ENCODE results near the gene SEPHS1.
"Not testable (repeated sequence)": the region's sequence is repeated elsewhere in the genome, so short reads cannot be mapped to it uniquely, and the experiment has no call there.

SEPHS1 gene, protein sequence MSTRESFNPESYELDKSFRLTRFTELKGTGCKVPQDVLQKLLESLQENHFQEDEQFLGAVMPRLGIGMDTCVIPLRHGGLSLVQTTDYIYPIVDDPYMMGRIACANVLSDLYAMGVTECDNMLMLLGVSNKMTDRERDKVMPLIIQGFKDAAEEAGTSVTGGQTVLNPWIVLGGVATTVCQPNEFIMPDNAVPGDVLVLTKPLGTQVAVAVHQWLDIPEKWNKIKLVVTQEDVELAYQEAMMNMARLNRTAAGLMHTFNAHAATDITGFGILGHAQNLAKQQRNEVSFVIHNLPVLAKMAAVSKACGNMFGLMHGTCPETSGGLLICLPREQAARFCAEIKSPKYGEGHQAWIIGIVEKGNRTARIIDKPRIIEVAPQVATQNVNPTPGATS

DNA sequence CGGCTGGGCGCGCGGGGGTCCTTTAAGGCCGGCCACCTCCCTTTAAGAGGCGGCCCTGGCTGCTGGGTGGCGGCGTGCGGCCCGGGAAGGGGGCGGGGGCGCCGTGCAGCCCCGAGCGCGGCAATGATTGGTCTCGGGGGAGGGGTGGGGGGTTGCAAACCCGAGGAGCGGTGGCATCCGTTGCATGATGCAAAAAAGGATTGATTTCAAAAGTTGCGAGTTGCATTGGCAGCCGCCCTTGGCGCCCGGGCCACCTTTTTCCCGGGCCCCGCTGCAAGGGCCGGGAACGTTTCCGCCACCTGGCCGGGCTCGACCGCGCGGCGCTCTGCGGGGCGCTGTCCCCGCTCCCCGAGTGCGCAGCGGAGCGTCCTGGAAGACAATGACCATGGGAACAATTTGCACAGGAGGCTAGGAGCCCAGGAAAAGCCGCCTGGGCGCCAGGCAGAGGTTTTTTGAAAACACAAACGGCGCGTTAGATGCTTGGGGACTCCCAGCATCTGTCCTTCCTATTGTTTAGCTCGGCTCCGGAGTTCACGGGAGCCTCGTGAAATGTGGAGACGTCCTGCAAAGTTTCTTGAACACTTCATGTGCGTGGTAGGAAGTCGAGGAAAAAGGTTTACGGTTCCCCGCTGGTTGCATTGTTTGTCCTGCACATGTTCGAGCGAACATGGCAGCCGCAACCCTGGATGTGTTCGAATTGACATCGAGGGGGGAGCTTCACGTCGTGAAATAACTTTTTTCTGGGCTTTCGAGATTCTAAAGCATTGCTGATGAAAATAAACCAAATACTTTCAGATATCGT, at the start of gene SEPHS1:
Gene SEPHS1 (minus strand): TSS at position 78 of the 802 bp plus-strand sequence. CDS start 3,343 bp downstream, outside the sequence.
- peak; percentile 78 for DNase-seq

DNA sequence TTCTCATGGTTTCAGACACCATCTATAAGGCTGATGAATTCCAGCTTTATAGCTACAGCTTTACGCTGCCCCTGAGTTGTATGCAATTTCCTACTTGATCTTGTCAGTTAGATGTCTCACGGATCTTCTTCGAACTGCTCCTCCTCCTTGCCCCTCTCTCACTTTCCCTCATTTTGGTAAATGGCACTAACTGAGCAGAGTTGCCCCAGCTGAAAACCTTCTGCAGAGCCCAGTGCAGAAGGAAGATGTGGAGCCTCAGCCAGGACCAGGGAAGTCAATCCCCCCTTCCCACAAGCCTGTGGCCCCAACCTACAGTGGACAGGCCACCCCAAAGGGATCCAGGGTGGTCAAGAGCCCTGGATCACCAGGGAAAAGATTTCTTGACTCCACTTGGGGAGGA, 49.0 kb upstream of the SEPHS1 start:
- DNase-seq: no peak

DNA sequence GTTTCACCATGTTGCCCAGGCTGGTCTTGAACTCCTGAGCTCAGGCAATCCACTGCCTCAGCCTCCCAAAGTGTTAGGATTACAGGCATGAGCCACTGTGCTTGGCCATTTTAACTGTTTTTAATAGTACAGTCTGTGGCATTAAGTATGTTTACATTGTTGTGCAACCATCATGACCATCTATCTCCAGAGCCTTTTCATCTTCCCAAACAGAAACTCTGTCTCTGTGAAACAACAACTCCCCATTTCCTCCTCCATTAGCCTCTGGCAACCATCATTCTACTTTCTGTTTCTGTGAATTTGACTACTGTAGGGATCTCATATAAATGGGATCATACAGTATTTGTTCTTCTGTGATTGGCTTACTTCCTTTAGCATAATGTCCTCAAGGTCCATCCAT, 48.3 kb upstream of the SEPHS1 start:
- DNase-seq: no peak

DNA sequence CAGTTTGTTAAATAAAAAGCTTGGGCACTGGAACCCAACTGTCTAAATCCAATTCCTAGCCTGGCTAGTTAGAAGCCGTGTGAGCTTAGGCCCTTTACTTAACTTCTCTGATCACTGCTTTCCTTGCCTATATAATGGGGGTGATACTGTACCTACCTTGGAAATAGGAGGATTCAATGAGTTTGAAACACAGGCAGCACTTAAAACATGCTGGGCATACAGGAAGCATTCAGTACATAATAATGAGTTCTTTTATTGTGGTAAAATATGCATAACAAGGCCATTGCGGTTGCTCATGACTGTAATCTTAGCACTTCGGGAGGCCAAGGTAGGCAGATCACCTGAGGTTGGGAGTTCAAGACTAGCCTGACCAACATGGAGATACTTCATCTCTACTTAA, 47.4 kb upstream of the SEPHS1 start:
- DNase-seq: no peak

DNA sequence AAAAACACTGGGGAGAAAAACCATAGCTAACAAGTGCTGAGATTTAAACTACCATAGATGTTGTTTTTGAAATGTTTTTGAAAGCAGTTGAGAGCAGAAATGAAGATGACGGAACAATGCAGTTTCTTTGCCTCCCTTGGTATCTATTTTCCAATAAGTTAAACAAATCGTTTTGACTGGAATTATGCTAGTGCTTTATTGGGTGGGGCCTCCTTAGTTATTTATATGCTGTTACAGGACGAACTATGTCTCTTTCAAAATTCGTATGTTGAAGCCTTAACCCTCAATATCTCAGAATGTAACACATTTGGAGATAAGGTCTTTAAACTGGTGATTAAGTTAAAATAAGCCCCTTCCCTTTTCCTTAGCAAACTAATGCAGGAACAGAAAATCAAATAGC, 45.5 kb upstream of the SEPHS1 start:
- no peak for DNase-seq

DNA sequence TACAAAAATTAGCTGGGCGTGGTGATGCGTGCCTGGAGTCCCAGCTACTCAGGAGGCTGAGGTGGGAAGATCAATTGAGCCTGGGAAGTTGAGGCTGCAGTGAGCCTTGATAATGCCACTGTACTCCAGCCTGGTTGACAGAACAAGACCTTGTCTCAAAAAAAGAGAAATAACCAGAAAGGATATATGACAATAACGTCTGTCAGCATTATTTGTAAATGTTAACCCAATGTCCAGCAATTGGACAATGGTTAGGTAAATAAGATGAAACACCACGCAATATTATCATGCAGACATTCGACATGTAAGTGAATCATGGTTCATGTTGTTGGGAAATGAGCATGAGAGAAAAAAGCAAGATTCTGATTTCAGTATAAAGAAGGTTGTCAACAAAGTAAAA, 44.6 kb upstream of the SEPHS1 start:
- DNase-seq: no peak

DNA sequence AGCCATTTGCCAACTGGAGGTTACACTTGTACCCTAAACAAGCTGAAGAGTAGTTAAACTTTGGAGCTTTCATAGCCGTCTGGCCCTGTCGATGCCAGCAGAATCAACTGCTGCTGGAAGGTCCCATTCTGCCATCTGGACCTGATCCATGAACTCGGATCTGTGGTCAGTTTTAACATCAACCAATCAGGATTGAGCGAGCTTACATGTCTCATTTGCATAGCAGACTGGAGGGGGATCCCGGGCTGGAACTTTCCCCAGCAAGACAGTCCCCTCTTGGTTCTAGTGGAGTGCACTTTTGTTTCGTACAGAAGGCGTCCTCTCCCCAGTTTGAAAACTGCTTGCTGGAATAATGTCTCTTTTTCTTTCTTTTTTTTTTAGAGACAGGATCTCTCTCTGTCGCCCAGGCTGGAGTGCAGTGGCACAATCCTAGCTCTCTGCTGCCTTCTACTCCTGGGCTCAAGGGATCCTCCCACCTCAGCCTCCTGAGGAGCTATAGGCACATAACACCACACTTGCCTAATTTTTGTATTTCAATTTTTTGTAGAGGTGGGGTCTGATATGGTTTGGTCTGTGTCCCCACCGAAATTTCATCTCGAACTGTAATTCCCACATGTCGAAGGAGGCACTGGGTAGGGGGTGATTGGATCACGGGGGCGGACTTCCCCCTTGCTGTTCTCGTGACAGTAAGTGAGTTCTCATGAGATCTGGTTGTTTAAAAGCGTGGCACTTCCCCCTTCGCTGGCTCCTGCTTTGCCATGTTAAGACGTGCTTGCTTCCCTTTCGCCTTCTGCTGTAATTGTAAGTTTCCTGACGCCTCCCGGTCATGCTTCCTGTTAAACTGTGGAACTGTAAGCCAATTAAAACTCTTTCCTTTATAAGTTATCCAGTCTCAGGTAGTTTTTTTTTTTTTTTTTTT, 42.8 kb upstream of the SEPHS1 start:
- no peak for DNase-seq

DNA sequence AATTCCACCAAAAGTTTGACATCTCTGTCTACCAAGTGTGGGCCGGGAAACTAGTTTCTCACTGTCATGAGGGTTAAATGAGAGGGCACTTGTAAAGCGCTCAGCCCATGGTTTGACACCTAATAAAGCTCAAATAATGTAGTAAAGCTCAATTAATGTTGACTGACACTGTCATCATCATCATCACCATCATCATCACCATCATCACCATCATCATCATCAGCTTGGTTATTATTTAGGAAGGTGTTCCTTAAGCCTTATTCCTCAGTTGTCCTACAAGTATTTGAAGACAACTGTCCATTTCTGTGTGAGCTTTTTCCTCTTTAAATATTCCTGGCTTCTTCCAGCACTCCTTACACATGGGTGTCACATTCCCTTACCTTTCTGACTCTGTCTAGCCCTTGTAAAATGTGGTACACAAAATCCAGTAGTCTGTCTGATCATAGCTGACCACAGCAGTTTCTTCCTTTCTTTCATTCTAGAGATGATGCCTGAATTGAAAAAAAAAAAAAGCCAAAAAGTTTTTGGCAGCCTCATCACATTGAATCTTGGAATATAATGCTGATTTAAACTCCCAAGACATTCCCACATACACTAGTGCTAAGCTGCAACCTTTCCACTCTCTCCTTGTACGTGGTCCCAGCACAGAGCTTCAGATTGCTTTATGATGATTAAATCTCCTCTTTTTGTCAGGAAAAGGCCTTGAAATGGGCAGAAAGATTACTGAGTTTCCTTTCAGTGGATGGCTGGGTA, 40.6 kb upstream of the SEPHS1 start:
- no peak for DNase-seq

DNA sequence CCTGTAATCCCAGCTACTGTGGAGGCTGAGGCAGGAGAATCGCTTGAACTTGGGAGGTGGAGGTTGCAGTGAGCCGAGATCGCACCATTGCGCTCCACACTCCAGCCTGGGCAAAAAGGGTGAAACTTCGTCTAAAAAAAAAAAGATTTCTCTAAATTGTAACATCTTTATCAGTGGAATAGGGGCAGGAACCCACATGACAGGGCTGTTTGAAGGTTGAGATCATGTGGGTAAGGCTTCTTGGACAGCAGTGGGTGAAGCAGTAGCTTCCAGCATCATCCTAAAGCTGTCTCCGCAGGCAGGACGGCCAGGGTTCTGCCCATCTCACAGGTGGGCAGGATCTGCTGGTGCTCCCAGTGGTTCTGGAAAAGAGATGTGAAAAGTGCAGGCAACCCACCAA, 37.9 kb upstream of the SEPHS1 start:
- no peak for DNase-seq

DNA sequence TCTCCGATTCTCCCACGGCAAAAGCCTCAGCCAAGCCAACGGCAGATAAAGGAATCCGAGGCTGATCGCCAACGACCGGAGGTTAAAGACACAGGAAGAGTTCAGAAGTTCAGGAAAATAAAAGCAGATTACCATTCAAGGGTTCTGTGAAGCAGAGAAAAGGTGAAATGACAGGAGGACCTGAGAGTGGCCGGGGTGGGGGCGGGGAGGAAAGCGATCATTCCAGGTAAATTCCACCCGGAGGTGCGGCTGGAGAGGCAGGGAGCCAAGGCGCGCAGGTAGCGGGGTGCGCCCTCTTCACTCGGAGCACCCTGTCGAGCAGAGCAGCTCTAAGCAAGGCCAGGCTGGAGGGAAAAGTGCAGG, 35.3 kb upstream of the SEPHS1 start:
- no peak for DNase-seq

DNA sequence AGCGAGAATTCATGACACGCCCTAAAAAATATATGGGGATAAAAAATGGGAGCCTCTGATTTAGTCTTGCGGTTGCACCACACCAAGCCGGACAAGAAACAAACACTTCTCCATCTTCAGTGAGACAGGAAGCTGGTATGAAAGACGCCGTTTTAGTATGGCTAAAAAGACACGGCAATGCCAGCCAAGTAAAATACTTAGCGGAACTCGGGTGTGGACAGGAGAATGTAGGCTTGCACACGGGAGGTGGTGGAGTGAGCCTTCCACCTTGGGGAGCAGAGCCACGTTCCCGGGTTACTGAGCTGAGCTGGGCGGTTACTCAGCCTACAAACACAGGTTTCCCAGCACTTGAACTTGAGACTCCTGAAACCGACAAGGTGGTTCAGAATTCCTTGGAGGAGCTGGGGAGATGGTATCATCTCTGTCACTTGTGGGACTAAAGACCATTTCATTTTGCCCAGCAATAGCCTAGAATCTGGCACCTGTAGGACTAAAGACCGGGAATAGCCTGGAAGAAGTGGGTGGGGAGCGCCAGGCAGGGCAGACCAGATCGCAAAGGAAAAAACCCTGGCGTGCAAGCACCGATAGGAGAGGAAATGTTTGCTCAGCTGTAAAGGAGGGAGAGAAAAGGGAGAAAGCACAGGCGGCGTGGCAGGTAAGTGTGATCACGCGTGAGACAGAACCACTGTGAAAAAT, 34.8 kb upstream of the SEPHS1 start:
- DNase-seq: no peak

DNA sequence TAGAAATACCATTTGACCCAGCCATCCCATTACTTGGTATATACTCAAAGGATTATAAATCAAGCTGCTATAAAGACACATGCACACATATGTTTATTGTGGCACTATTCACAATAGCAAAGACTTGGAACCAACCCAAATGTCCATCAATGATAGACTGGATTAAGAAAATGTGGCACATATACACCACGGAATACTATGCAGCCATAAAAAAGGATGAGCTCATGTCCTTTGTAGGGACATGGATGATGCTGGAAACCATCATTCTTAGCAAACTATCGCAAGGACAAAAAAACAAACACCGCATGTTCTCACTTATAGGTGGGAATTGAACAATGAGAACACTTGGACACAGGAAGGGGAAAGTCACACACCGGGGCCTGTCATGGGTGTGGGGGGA, 31.0 kb upstream of the SEPHS1 start:
- not testable (repeated sequence) for DNase-seq

DNA sequence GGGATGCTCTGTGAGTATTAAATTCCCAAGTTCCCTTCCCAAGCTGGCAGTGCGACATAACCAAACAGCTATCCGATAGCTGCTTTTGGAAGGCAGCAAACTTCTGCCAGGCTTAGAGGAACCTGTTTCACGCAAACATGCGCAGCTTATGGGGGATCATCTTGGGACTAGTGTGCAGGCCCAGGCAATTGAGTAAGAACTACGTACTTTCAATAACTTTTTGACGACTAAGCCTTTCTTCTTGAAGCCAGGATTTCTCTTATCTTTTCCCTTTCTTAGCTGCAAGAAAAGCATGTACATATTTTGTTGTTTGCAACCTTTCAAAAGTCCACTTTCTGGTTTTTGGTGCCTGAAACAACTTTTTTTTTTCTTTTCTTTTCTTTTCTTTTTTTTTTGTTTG, 28.7 kb upstream of the SEPHS1 start:
- DNase-seq: no peak

DNA sequence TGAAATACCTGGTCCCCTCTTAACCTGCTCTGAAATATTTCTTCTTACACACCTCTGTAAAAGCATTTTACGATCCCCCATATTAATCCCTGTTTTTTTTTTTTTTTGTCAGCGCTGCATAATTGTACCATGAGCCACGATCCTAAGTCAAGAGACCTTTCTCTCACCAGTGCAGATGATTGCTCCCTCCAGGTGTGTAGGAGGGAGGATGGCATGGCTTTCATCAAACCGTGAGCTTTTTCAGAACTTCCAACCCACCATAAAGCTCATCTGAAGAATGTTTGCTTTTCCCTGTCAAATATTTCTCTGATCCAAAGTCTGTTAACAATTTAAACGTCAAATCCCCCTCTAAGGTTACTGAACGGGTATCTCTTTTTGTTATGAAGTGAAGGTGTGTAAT, 28.2 kb upstream of the SEPHS1 start:
- no peak for DNase-seq

DNA sequence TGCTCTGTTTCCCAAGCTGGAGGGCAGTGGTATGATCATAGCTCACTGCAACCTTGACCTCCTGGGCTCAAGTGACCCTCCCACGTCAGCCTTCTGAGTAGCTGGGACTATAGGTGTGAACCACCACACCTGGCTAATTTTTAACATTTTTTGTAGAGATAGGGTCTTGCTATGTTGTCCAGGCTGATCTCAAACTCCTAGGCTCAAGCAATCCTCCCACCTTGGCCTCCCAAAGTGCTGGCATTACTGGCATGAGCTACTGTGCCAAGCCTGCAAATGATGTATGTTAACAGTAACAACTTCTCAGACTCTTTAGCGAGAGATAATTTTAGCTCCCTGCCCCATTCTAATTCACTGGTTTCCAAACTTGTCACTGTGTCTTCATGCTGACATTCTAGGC, 27.7 kb upstream of the SEPHS1 start:
- DNase-seq: no peak

DNA sequence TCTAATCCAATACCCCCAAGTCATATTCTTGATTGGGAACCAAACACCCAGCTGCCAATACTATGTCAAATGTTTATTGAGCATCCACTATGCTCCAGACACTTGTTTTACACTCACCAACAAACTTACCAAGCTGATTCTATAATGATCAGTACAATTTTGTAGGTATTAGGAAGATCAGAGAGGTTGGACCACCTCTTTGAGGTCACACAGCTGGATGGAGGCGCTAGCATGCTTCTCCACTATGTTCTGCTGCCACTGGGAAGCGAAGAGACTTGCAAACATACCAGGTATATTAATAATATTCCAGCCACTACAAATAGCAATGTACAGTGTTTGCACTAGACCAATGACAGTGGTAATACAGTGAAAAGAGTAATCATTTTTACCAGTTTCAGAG, 25.6 kb upstream of the SEPHS1 start:
- no peak for DNase-seq

DNA sequence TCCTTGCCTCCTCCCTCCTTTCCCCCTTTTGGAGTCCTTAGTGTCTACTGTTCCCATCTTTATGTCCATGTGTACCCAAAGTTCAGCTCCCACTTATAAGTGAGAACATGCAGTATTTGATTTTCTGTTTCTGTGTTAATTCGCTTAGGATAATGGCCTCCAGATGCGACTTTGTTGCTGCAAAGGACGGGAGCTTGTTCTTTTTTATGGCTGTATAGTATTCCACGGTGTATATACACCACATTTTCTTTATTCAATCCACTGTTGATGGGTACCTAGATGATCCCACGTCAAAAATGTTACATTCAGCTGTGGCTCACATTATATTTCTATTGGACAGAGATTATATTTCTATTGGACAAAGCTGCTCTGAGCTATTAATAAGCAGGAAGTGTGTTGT, 24.4 kb upstream of the SEPHS1 start:
- no peak for DNase-seq

DNA sequence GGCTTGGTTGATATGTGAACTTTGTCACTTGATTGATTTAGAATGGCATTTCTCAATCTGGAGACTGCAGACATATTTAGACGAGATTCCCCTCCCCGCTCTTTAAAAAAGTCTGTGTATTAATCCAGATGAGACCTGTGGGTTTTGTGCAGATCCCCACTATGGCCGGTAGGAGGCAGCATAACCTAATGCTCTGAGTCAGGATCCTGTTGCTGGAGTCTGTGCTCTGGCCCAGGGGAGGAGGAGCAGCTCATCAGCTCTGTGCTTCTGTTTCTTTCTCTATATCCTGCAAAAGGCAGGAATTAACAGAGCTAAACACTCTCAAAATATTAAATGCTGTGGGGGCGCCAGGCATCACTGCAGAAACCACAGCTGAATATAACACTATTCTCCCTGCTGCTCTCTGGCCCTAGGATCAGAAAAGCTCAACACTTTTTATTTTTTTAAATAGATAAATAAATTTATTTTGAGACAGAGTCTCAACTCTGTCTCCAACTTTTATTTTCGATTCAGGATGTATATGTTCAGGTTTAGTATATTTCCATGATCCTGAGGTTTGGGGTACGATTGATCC, 23.9 kb upstream of the SEPHS1 start:
- DNase-seq: peak; percentile 36

DNA sequence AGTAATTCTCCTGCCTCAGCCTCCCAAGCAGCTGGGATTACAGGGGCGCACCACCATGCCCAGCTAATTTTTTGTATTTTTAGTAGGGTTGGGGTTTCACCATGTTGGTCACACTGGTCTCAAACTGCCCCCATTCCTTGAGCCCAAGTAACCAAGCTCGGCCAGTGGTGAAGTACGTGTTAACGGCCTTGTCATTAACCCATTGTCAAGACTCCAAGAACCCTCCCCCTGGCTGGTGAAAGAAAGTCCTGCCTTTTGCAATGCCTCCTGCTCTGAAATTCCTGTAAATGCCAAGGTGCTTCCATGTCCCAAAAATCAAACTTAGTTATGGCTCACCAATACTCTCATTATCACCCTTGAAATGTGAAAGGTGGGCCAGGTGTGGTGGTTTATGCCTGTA, 18.8 kb upstream of the SEPHS1 start:
- no peak for DNase-seq

DNA sequence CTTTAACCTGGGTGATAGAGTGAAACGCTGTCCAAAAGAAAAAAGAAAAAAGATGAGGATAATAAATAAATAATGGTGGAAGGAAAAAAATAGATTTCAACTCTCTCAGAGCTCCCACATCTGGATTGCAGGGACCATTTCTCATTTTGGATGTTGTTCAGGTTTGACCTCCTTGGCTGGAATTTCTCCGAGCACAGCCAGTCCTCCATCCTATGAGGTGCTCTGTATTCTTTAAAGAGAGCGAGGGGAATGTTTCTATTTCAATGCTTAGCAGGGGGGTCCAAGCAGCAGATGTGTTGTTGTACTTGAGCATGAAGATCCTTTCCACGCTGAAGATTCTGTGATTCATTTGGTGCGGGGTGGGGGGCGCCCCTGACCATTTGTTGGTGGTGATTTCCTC, 17.7 kb upstream of the SEPHS1 start:
- no peak for DNase-seq

DNA sequence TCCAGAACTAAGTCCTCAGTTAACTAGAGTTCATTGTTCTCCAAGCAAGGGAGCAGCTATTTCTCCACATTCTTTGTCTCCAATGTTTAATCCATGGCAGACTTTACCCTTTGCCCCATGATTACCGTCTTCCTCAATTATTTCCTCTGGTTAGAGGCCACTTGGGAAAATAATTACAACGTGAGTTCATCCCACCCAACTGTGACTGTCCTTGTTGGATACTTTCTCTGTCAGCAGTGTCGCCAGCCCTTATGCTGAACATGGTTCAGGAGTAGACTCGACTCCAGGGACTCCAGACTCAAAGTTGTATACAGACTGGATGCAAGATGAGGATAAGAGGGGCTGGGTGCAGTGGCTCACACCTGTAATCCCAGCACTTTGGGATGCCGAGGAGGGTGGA, 17.1 kb upstream of the SEPHS1 start:
- DNase-seq: no peak

DNA sequence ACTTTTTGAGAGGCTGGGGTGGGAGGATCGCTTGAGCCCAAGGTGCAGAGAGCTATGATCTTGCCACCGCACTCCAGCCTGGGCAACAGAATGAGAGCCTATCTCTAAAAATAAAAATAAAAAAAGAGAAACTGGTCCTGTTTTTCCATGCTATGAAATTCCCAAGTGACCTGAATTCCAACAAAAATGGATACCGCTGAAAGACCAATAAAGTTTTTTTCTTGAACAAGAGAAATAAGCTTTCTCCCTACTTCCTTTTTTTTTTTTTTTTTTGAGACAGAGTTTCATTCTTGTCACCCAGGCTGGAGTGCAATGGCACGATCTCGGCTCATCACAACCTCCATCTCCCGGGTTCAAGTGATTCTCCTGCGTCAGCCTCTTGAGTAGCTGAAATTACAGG, 12.5 kb upstream of the SEPHS1 start:
- DNase-seq: no peak

Data from stimulated activated CD4-positive, alpha-beta T cell treated with anti-CD3 and anti-CD28 coated beads, Interleukin-12 subunit alpha, Interleukin-12 subunit beta, amount 100 ng/mL, for 4 hours (primary cell).